CD4-positive, alpha-beta T cell (primary cell): ENCODE measurements around the gene MDP1. TPM values are rescaled to one million over a fixed set of nuclear protein-coding genes. Genes with fewer than 3 reads are reported as not detected.

Experiments
- ATAC-seq: fragments of 200-7000 bp; cut with Tn5 transposase; one replicate; pipeline ENCODE4 v1.10.0; 2022; ENCODE audit warnings: mild to moderate bottlenecking; ENCODE audit not compliant: poor library complexity
- CTCF ChIA-PET: fragments of 350-600 bp; sonication (Branson Sonifier 250); formaldehyde crosslinking; loops from one replicate; lab custom pipeline; 2021; ENCODE audit warnings: antibody characterized with exemption, inconsistent platforms; lab: Charles Lee
- POLR2A ChIA-PET: fragments of 350-600 bp; sonication (Branson Sonifier 250); formaldehyde crosslinking; loops from one replicate; lab custom pipeline; 2021; ENCODE audit warnings: antibody characterized with exemption, inconsistent platforms; lab: Charles Lee
- DNase-seq, 14 experiments: peaks; one replicate each; pipeline ENCODE4 v3.0.0-alpha.2; 2013 to 2020; ENCODE audit warnings: mixed read lengths in 2 of 14
- H3K27ac ChIP-seq, 2 donors: one replicate each; pipeline versions ENCODE4 v1.5.1 to v1.7.0; 2013; ENCODE audit warnings: low read length in 2 of 2, low read depth in 1 of 2, mild to moderate bottlenecking in 1 of 2
- H3K27me3 ChIP-seq, 2 experiments: 1 replicate in 1 of 2; 2 replicates in 1 of 2; pipeline versions ENCODE4 v1.6.1 to v1.7.0; 2013; ENCODE audit warnings: low read length in 2 of 2, control low read depth in 1 of 2, mild to moderate bottlenecking in 1 of 2, moderate library complexity in 1 of 2; ENCODE audit not compliant: insufficient read depth in 2 of 2, control insufficient read depth in 1 of 2
- H3K36me3 ChIP-seq: one replicate; pipeline ENCODE4 v1.6.1; 2013; ENCODE audit warnings: low read length, control low read depth; ENCODE audit not compliant: insufficient read depth
- H3K4me1 ChIP-seq: one replicate; pipeline ENCODE4 v1.6.1; 2013; ENCODE audit warnings: low read length, control low read depth; ENCODE audit not compliant: insufficient read depth
- H3K4me3 ChIP-seq: one replicate; pipeline ENCODE4 v1.5.1; 2013; ENCODE audit warnings: mild to moderate bottlenecking, low read length, moderate library complexity
- H3K9me3 ChIP-seq, 2 experiments: 1 replicate in 1 of 2; 2 replicates in 1 of 2; pipeline versions ENCODE4 v1.6.1 to v1.7.0; 2013; ENCODE audit warnings: low read length in 2 of 2, mild to moderate bottlenecking in 2 of 2, control low read depth in 1 of 2, moderate library complexity in 1 of 2; ENCODE audit not compliant: control insufficient read depth in 1 of 2, insufficient read depth in 1 of 2
- H3K27ac Mint-ChIP-seq: one replicate; pipeline ENCODE4 v1.8.0; 2020; ENCODE audit warnings: mixed read lengths
- H3K27me3 Mint-ChIP-seq: one replicate; pipeline ENCODE4 v1.8.0; 2021; ENCODE audit warnings: mixed read lengths
- H3K36me3 Mint-ChIP-seq: one replicate; pipeline ENCODE4 v1.8.0; 2021; ENCODE audit warnings: low read depth, mixed read lengths
- H3K4me1 Mint-ChIP-seq: one replicate; pipeline ENCODE4 v1.8.0; 2021; ENCODE audit warnings: low read depth, mixed read lengths
- H3K4me3 Mint-ChIP-seq: one replicate; pipeline ENCODE4 v1.8.0; 2020; ENCODE audit warnings: mild to moderate bottlenecking, mixed read lengths
- H3K9me3 Mint-ChIP-seq: one replicate; pipeline ENCODE4 v1.8.0; 2020; ENCODE audit warnings: mixed read lengths
- CTCF ChIP-seq: fragments of 200-600 bp; IDR thresholded peaks from one replicate; pipeline ENCODE4 v1.8.0; 2022; ENCODE audit warnings: antibody characterized with exemption, mild to moderate bottlenecking
- intact Hi-C, 2 experiments: fragments of 100-400 bp; cut with DNase I in 1 of 2; cut with micrococcal nuclease in 1 of 2; formaldehyde crosslinking; loops; one replicate each; pipeline versions ENCODE4 v1.15.1 to v1.9.0; 2023 to 2025; cut with DNase I, micrococcal nuclease
- total RNA-seq, 174 experiments: library from RNA in 2 of 174; stranded (reverse) in 2 of 174; gene quantifications; one replicate each; pipeline ENCODE4 v1.2.3 and lab custom pipeline; 2021 to 2026

The MDP1 gene
- total RNA-seq, 2 experiments from 2014 or later = 3.2 to 3.7 TPM

GRCh38 chr14:24198814-24199524 is 16.9 kb downstream of the MDP1 start:
- H3K9me3 Mint-ChIP-seq = no peaks in the 10 kb centered on the region
- ChIA-PET CTCF (interaction anchor here (0.5 to 1.2 kb wide), 2 partner anchors 38 to 40 kb away, joined by 3 read pairs; partner anchors contain the start of gene IRF9), POLR2A (interaction anchor here (1.5 kb wide), 1 partner anchor 44 kb away, joined by 6 read pairs; the partner anchor contains the start of gene TINF2)
- H3K4me3 Mint-ChIP-seq = peak overlapping the region; percentile 43
- ATAC-seq (no peak), DNase-seq (no peak)
- H3K4me1 Mint-ChIP-seq = peaks cover 36% of the 10 kb centered on the region
- no peaks in the 10 kb centered on the region for H3K27me3 Mint-ChIP-seq
- Histone ChIP-seq H3K36me3 (peaks cover 17% of the 10 kb centered on the region), H3K27ac (no peak overlapping the region), H3K9me3 (no peaks in the 10 kb centered on the region), H3K4me3 (no peak overlapping the region), H3K4me1 (peaks cover 37% of the 10 kb centered on the region), H3K27me3 (no peaks in the 10 kb centered on the region)
- intact Hi-C loops = loop anchor here in 1 of 2 experiments (5.0 kb wide), 1 partner anchor 33 kb away; the partner anchor contains the start of genes GMPR2 and NEDD8
- H3K27ac Mint-ChIP-seq = peak overlapping the region; percentile 58
- H3K36me3 Mint-ChIP-seq = peaks cover 62% of the 10 kb centered on the region
- TF ChIP-seq CTCF = no peak

GRCh38 chr14:24197056-24197450 is 18.8 kb downstream of the MDP1 start:
- DNase-seq (no peak), ATAC-seq (no peak)
- H3K36me3 Mint-ChIP-seq = peaks cover 61% of the 10 kb centered on the region
- POLR2A ChIA-PET = interaction anchor here (2.3 to 4.0 kb wide), 3 partner anchors 13 to 56 kb away, joined by 12 to 99 read pairs (median 20); partner anchors contain the start of genes CHMP4A, EMC9 and MDP1
- Histone ChIP-seq H3K27ac (no peak overlapping the region), H3K4me1 (peaks cover 37% of the 10 kb centered on the region), H3K9me3 (no peaks in the 10 kb centered on the region), H3K4me3 (no peak overlapping the region), H3K27me3 (no peaks in the 10 kb centered on the region), H3K36me3 (peaks cover 22% of the 10 kb centered on the region)
- no peaks in the 10 kb centered on the region for H3K27me3 Mint-ChIP-seq
- H3K4me1 Mint-ChIP-seq = peaks cover 49% of the 10 kb centered on the region
- intact Hi-C loops = loop anchor here in 1 of 2 experiments (5.0 kb wide), 1 partner anchor 35 kb away; the partner anchor contains the start of genes GMPR2 and NEDD8
- CTCF ChIA-PET = interaction anchor here (1.3 to 2.6 kb wide), 2 partner anchors 36 to 45 kb away, joined by 4 to 12 read pairs; partner anchors contain the start of gene TINF2
- H3K4me3 Mint-ChIP-seq = peak overlapping the region; percentile 87
- H3K27ac Mint-ChIP-seq = peak overlapping the region; percentile 92
- H3K9me3 Mint-ChIP-seq = no peaks in the 10 kb centered on the region
- no peak for TF ChIP-seq CTCF

- ChIA-PET CTCF (interaction anchor here (0.8 to 2.6 kb wide), 7 partner anchors 15 to 101 kb away, joined by 3 to 14 read pairs (median 5); partner anchors contain the start of genes CHMP4A, IRF9, MDP1 and TINF2), POLR2A (interaction anchor here (0.6 to 4.0 kb wide), 29 partner anchors 8 to 937 kb away, joined by 3 to 99 read pairs (median 5); partner anchors contain the start of genes CBLN3, CHMP4A, CIDEB and DCAF11)
- peaks cover 37% of the 10 kb centered on the region for H3K4me1 ChIP-seq
- H3K36me3 ChIP-seq = peaks cover 23% of the 10 kb centered on the region
- no peak for TF ChIP-seq CTCF
- Mint-ChIP-seq H3K27me3 (no peaks in the 10 kb centered on the region), H3K36me3 (peaks cover 61% of the 10 kb centered on the region), H3K9me3 (no peaks in the 10 kb centered on the region), H3K4me3 (peak overlapping the region; percentile 87), H3K4me1 (peaks cover 51% of the 10 kb centered on the region), H3K27ac (peak overlapping the region; percentile 92)
- intact Hi-C loops = loop anchor here in 1 of 2 experiments (5.0 kb wide), 1 partner anchor 36 kb away; the partner anchor contains the start of genes GMPR2 and NEDD8
- no peak for ATAC-seq
- no peaks in the 10 kb centered on the region for H3K9me3 ChIP-seq
- no peaks in the 10 kb centered on the region for H3K27me3 ChIP-seq
- H3K27ac ChIP-seq = peak overlapping the region; percentile 97 to 99
- DNase-seq = peak in 2 of 14 experiments; percentile 40 to 43
- peak overlapping the region; percentile 93 for H3K4me3 ChIP-seq
These were observed 19.5 kb downstream of the MDP1 start for GRCh38 chr14:24196071-24197055.
